ENCODE data around the gene PPM1M.
"Not testable (repeated sequence)": the region's sequence is repeated elsewhere in the genome, so short reads cannot be mapped to it uniquely, and the experiment has no call there.

Gene PPM1M

DNA sequence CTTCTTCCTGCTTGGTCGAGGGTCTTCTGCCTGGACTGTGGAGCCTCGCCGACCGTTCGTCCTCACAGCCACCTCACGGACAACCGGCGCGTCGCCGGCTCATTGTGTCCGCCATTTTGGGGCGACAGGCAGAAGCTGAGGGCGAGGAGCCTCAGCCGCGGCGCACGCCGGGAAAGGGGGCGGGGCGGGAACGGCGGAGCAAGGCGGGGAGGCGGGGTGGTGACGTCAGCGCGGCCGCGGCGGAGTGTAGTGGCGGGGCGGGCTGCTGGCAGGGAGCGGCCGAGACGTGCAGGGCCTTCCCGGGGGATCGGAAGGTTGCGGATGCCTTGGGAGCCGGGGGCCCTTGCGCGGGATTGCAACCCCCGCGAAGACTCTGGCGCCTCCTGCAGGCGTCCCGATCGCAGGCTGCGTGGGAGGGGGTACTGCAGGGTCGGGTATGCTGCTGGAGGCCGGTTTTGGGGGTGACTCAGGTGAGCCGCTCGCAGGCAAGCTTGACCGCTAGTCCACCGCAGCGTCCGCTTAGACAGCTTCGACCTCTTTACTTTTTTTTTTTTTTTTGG lies 33.0 kb downstream of the PPM1M start, which contains the start of gene WDR82:
Gene WDR82 (minus strand): TSS at position 140 of the 560 bp plus-strand sequence. CDS start 288 bp downstream, outside the sequence.
- peak; percentile 96 to 99 (median 98) for DNase-seq

DNA sequence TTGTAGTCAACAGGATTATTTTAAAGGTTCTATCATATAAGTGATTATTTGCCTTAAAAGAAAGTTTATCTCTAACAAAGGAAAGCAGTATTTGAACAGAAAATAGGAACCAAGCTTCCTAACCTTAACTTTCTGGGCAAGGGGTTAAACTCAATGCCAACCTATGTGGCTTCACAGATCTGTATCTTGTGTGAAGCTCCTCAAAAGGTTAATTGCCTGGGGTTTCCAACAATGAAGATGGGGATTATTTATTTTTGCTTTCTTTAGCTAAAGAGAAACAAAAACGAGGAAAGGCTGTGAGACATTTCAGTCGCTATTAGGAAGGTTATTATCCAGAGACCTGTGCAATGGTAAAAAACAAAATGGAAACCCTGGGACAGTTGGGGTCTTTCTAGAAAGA lies 34.0 kb downstream of the PPM1M start:
- no peak for DNase-seq

DNA sequence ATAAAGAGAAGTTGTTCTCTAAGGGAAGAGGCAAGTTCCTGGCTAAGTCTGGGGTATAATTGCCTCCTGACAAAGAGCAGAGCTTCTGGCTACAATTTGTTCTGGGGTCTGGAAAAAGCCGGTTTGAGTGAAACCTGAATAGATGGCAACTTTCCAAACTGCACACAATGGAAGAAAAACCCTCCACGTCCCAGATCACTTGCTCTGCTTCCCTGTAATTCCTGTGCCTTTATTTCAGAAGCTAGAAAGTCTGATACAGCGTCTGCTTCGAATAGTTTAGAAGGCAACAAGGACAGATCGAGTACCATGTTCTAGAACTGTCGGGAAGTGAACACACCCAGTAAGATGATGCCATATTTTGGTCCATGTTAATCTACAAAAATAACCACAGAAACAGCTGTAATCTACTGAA lies 34.5 kb downstream of the PPM1M start:
- DNase-seq: no peak

- peak in 3 of 4 experiments; percentile 31 to 45 (median 43) for DNase-seq
Observed at GRCh38 chr3:52281981-52282801, 36.6 kb downstream of the PPM1M start.

- DNase-seq: no peak
Observed at GRCh38 chr3:52283306-52283705, 37.7 kb downstream of the PPM1M start.

DNA sequence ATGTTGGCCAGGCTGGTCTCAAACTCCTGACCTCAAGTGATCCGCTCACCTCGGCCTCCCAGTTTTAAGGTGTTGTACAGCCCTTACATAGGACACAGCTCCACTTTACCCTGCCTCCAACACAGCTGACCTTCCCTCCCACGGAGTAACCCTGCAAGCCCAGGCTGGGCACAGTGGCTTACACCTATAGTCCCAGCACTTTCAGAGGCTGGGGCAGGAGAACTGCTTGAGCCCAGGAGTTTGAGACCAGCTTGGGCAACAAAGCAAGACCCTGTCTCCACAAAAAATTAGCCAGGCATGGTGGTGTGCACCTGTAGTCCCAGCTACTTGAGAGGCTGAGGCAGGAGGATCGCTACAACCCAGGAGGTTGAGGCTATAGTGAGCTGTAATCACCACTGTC lies 38.5 kb downstream of the PPM1M start:
- not testable (repeated sequence) for DNase-seq

- peak in 1 of 4 experiments; percentile 34 for DNase-seq
Observed at GRCh38 chr3:52286777-52287110, 41.2 kb downstream of the PPM1M start.

DNA sequence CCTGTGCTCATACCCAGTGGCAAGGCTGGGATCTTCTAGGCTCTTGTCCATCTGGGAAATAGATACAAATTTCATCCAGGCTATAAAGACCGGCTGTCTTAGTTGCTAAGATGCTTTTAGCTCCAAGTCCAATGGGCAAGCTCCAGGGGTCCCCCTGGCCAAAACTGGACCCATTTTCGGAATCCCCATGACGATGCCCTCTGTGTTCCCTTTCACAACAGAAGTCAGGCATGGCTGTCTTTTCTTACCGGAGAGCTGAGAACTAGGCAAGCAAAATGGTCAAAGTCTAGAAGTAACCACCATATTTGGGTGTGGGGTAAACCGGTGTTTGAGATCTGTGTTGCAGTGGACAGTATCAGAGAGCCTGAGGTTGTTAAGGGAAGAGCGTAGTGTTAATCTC lies 43.1 kb downstream of the PPM1M start:
- no peak for DNase-seq

DNA sequence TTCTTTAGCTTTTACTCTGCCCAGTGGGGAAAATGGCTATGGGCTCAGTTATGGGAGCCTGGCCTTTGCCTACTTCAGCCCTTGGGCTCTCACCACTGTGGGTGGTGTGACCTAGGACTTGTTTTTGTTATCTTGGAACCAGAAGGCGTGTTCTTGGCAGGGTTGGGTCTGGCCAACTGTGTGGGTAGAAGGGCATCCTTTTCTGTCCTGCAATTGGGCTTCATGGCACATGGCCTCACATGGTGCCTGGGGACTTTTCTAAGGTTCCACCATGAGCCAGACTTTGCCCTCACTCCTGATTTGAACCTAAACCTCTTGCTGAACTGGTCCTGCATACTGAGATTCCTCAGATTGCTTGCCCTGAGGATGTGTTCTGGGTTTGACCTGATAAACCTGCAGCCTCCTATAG lies 43.8 kb downstream of the PPM1M start:
- DNase-seq: peak in 3 of 4 experiments; percentile 32 to 62 (median 60)

- DNase-seq: no peak
Observed at GRCh38 chr3:52289747-52290595, 44.4 kb downstream of the PPM1M start.

DNA sequence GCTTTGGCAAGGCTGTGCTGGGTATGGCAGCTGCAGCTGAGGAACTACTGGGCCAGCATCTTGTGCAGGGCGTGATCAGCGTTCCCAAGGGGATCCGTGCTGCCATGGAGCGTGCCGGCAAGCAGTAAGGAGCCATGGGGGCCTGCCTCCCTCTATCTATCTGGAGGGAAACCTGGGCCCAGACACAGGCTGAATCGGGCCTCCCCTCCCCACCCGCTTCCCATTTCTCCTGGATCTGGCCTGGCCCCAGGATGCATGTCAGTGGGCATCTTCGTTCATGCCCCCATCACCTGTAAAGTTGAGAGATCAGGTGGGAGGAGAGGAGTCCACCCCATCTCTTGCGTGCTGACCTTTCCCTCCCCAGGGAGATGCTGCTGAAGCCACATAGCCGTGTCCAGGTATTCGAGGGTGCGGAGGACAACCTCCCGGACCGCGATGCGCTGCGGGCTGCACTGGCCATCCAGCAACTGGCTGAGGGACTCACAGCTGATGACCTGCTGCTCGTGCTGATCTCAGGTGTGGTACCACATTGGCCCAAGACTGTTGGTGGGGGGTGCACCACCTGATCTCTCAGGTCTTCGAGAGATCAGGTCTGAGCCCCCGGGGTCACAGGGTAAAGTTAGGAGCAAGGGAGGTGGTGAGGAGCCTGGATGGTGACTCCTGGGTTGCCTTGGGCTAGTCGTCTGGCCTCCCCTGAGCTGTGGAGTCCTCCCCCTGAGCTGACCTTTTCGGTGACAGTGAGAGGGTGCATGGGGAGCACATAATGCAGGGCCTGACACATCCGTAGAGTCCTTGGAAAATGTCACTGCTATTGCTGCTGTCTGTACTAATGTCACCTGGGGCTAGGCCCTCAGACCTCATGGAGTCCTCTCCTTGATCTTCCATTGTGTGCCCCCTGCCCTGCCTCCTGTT lies 45.3 kb downstream of the PPM1M start:
- no peak for DNase-seq

DNA sequence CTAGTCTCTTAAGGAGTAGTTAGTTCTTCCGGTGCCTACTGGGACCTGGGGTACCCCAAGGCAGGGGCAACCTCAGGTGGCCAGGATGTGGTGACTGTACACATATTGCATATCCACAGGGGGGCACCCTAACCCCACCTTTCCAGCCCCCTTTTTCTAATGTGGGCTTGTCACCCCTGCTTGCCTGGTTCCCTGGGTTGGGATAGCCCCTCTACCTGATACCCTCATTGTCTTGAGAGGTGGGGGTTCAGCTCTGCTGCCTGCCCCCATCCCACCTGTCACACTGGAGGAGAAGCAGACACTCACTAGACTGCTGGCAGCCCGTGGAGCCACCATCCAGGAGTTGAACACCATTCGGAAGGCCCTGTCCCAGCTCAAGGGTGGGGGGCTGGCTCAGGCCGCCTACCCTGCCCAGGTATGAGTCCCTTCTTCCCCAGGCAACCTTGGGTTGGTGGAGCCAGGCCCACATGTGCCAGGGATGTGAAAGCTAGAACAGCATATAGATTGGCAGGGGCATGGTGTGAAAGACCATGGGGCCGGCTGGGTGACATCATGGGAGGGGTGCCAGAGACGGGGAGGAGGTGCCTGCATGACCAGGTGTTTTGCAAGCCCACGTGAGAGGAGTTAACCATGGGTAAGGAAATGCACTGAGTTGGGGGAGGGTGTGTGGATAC lies 46.1 kb downstream of the PPM1M start:
- peak; percentile 27 to 53 (median 44) for DNase-seq

DNA sequence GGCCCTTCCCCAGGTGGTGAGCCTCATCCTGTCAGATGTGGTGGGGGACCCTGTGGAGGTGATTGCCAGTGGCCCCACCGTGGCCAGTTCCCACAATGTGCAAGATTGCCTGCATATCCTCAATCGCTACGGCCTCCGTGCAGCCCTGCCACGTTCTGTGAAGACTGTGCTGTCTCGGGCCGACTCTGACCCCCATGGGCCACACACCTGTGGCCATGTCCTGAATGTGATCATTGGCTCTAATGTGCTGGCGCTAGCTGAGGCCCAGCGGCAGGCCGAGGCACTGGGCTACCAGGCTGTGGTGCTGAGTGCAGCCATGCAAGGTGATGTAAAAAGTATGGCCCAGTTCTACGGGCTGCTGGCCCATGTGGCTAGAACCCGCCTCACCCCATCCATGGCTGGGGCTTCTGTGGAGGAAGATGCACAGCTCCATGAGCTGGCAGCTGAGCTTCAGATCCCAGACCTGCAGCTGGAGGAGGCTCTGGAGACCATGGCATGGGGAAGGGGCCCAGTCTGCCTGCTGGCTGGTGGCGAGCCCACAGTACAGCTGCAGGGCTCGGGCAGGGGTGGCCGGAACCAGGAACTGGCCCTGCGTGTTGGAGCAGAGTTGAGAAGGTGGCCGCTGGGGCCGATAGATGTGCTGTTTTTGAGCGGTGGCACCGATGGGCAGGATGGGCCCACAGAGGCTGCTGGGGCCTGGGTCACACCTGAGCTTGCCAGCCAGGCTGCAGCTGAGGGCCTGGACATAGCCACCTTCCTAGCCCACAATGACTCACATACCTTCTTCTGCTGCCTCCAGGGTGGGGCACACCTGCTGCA lies 46.9 kb downstream of the PPM1M start:
- DNase-seq: no peak

DNA sequence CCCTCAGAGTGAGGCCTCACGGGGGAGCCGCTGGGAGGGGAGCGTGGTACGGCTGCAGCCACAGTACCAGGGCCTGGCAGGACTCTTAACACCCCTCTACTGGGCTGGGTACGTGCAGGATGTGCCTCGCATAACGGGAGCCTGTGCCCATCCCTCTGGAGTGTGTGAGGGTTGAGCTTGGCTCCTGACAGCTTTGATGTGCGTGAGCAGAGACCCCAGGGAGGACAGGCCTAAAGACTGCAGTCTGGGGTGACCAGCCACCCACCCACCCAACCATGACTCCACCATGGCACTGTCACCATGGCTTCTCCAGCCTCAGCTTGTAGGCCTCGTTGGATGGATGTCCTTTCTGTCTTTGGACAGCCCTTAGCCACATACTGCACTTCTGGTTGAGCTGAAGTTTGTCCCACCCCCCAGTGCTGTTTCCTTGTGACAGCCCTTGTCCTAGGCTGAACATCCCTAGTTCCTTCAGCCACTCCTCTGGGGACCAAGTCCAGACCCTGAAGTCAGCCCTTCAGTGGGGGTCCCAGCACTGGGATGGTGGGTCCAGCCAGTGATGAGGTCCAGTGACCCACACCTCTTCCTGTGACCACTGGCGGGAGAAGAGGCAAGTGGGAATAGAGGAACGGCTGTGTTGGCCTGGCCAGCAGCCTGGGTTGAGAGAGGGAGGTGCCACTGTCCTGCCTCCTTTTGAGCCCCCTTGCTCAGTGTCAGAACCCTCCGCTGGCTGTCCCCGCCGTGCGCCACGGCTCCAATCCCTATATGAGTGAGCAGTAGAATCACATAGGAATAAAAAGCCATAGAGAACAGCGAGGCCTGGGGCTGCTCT lies 48.1 kb downstream of the PPM1M start:
- no peak for DNase-seq

GRCh38 chr3:52294320-52295150 lies 49.0 kb downstream of the PPM1M start:
- DNase-seq: no peak

DNA sequence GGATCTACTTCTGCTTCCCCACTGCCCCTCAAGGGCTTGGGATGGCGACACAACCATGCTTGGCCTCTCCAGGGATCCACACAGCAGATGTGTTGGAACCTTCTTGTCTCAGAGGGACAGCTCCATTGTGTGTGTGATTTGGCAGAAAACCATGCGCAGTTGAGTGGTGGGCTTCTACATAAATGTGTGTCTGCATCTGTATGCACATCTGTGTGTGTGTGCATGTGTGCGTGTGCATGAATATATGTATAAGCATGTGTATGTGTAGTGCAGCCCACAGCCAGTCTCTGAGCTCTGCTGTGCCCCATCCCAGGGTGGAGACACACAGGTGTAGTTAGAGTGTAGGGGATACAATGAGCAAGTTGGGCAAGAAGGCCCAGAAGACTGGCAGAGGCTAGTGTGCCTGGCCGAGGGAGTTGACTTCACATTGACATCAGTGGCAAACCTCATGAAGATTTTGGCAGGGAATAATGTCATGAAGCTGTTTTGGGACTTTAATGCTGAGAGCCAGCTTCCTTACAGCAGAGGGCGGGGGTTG lies 50.2 kb downstream of the PPM1M start:
- no peak for DNase-seq

- DNase-seq: peak in 1 of 4 experiments; percentile 40
Observed at GRCh38 chr3:52297242-52298148, 51.9 kb downstream of the PPM1M start.
